Activated gamma-delta T cell (primary cell): ENCODE data around the gene LRRC55.

ENCODE experiments used
- DNase-seq: peaks from one replicate; lab custom pipeline; 2025; lab: John Stamatoyannopoulos, UW

The LRRC55 gene

DNA sequence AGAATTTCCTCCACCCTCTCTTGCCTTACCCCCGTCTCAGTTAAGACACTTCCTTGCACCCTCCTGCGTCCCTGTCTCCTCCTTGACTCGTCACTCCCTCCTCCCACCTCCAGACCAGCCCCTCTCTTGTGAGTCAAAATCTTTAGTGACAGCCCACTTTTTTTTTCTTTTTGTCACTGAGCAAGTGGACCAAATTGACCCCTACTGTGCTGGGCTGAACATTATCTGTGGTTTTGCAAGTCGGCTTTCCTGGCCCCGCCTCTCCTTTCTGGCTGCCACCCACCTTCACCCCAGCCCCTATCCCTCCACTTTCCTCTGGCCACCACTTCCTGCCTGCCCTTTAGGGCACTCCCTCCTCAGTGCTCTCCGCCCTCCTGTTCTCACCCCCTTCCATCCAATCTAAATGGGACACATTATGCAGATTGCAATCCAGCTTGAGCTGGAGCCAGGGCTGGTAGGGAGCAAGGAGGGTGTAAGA is 55.5 kb downstream of the LRRC55 start, which contains the start of gene APLNR:
APLNR (minus strand) TSS at position 47 of the 478 bp plus-strand sequence. CDS start 246 bp downstream, outside the sequence.
- DNase-seq: no peak

DNA sequence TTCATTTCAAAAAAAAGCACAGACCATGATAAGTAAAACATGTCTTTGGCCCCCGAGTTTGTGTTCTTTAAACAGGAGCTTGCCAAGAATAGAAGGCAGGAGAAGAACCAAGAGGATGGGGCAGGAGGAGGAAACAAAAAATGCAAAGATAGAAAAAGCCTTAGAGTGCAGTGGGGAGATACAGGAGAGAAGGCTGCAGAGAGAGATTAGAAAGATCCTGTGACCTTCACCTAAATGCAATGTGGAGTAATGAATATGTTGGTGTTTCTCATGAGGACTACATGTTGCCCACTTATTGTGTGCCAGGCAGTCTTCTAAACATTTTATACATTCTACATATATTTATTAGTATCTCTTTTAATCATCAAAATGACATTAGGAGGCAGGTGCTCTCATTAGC is 57.6 kb downstream of the LRRC55 start:
- no peak for DNase-seq

- no peak for DNase-seq
Measured at GRCh38 chr11:57240007-57240406, 58.3 kb downstream of the LRRC55 start.

- DNase-seq: no peak
Measured at GRCh38 chr11:57240757-57241156, 59.0 kb downstream of the LRRC55 start.
